ENCODE results near the gene NLGN1. TPM values are rescaled to one million over a fixed set of nuclear protein-coding genes. Genes with fewer than 3 reads are reported as not detected.

Gene NLGN1
- polyA plus RNA-seq, 12 donors: 1.3 to 4.3 (median 1.9) TPM; not detected in 1

- DNase-seq: no peak
Measured at GRCh38 chr3:173761161-173761560, 363.6 kb downstream of the NLGN1 start.

- no peak for DNase-seq
Measured at GRCh38 chr3:173762501-173762900, 365.0 kb downstream of the NLGN1 start.

- DNase-seq: no peak
Measured at GRCh38 chr3:173770011-173770410, 372.5 kb downstream of the NLGN1 start.

- DNase-seq: no peak
Measured at GRCh38 chr3:173770796-173771573, 373.4 kb downstream of the NLGN1 start.

GRCh38 chr3:173773800-173774199, 376.3 kb downstream of the NLGN1 start:
- no peak for DNase-seq

- DNase-seq: no peak
Measured at GRCh38 chr3:173774294-173774693, 376.8 kb downstream of the NLGN1 start.

- no peak for DNase-seq
Measured at GRCh38 chr3:173778251-173778650, 380.7 kb downstream of the NLGN1 start.

- no peak for DNase-seq
Measured at GRCh38 chr3:173780067-173780466, 382.5 kb downstream of the NLGN1 start.

GRCh38 chr3:173785004-173785403, 387.5 kb downstream of the NLGN1 start:
- DNase-seq: no peak

- DNase-seq: no peak
Measured at GRCh38 chr3:173789530-173790162, 392.1 kb downstream of the NLGN1 start.

- DNase-seq: no peak
Measured at GRCh38 chr3:173793963-173794362, 396.4 kb downstream of the NLGN1 start.

GRCh38 chr3:173796405-173796804, 398.9 kb downstream of the NLGN1 start:
- no peak for DNase-seq

GRCh38 chr3:173796890-173797289, 399.3 kb downstream of the NLGN1 start:
- no peak for DNase-seq

GRCh38 chr3:173799060-173799816, 401.7 kb downstream of the NLGN1 start:
- DNase-seq: no peak

- no peak for DNase-seq
Measured at GRCh38 chr3:173800154-173800553, 402.6 kb downstream of the NLGN1 start.

- no peak for DNase-seq
Measured at GRCh38 chr3:173814809-173815208, 417.3 kb downstream of the NLGN1 start.

GRCh38 chr3:173819368-173819767, 421.8 kb downstream of the NLGN1 start:
- DNase-seq: no peak

GRCh38 chr3:173823911-173824460, 426.4 kb downstream of the NLGN1 start:
- no peak for DNase-seq

GRCh38 chr3:173825730-173826129, 428.2 kb downstream of the NLGN1 start:
- no peak for DNase-seq

- DNase-seq: no peak
Measured at GRCh38 chr3:173826416-173826815, 428.9 kb downstream of the NLGN1 start.

- no peak for DNase-seq
Measured at GRCh38 chr3:173826901-173827609, 429.5 kb downstream of the NLGN1 start.

- DNase-seq: no peak
Measured at GRCh38 chr3:173838644-173839043, 441.1 kb downstream of the NLGN1 start.

Measured in muscle of arm (tissue), 12 donors.